Psoas muscle (tissue), 8 donors: ENCODE measurements around the gene TIAL1. TPM values are rescaled to one million over a fixed set of nuclear protein-coding genes. Genes with fewer than 3 reads are reported as not detected.

Experiments
- ATAC-seq, 4 donors: fragments of 200-7000 bp; cut with Tn5 transposase; one replicate each; pipeline ENCODE4 v1.9.1; 2020; ENCODE audit warnings: moderate library complexity in 3 of 4, mild to moderate bottlenecking in 2 of 4
- DNase-seq, 2 donors: peaks; one replicate each; pipeline ENCODE4 v3.0.0-alpha.2; 2020
- H3K27ac ChIP-seq: fragments of 200-600 bp; one replicate; pipeline ENCODE4 v1.8.0; 2022
- H3K27me3 ChIP-seq, 3 donors: fragments of 200-600 bp in 1 of 3; one replicate each; pipeline versions ENCODE4 v1.6.1 to v1.8.0; 2013 to 2022; ENCODE audit warnings: low read length in 2 of 3, mild to moderate bottlenecking in 2 of 3, moderate library complexity in 1 of 3; ENCODE audit not compliant: insufficient read depth in 3 of 3
- H3K36me3 ChIP-seq, 2 donors: fragments of 200-600 bp in 1 of 2; one replicate each; pipeline versions ENCODE4 v1.6.1 to v1.8.0; 2013 to 2022; ENCODE audit warnings: low read depth in 1 of 2, mild to moderate bottlenecking in 1 of 2, moderate library complexity in 1 of 2; ENCODE audit not compliant: insufficient read depth in 1 of 2
- H3K4me1 ChIP-seq: fragments of 200-600 bp; one replicate; pipeline ENCODE4 v1.8.0; 2022
- H3K4me3 ChIP-seq: fragments of 200-600 bp; one replicate; pipeline ENCODE4 v1.8.0; 2022; ENCODE audit warnings: mild to moderate bottlenecking
- H3K9me3 ChIP-seq: fragments of 200-600 bp; one replicate; pipeline ENCODE4 v1.8.0; 2022
- CTCF ChIP-seq: fragments of 200-600 bp; IDR thresholded peaks from one replicate; pipeline ENCODE4 v1.8.0; 2022; ENCODE audit warnings: antibody characterized with exemption
- WGBS, 3 donors: extraction: QIAGEN DNeasy Blood & Tissue Kit; methylation state at CpG; one replicate each; pipeline versions ENCODE4 v1.1.6 to v1.1.7; 2013; 5-methylcytosine and 5-hydroxymethylcytosine counted together
- intact Hi-C, 2 donors: fragments of 100-400 bp; cut with DNase I; formaldehyde crosslinking; loops; one replicate each; pipeline versions ENCODE4 v1.11.0 to v1.14.2; 2022
- polyA plus RNA-seq, 3 donors: library from polyadenylated mRNA; stranded (reverse); fragments of 200-250 nt; gene quantifications; one replicate each; pipeline ENCODE4 v1.2.3, GENCODE V29; 2013
- total RNA-seq, 4 donors: library from RNA; stranded (reverse); fragmentation: NEBNext Ultra II Directional in 2 of 4; extraction: Animal tissue kit (Norgen Biotek cat#: 25700) in 2 of 4; gene quantifications; one replicate each; pipeline versions ENCODE4 v1.2.1 to v1.2.4, GENCODE V29; 2021 to 2023
- donor health status: healthy with polysubstance abuse.
- donor health status: DM: no; HTN: no; CAD: no; lungs with moderate emphysema.
- donor health status: Bipolar disorder and iron deficiency.
- donor health status: healthy.
- donor health status: DM: yes; HTN: yes; CAD: no.
- donor health status: DM: no; HTN: no; CAD: no.
- donor health status: DM: no; HTN: no; CAD: no.
- donor health status: DM: yes; HTN: yes; CAD: no.

Gene TIAL1
- total and polyA plus RNA-seq, 7 donors = 38.2 to 106 (median 79.3) TPM

- no peak for ATAC-seq
- Histone ChIP-seq H3K9me3 (no peaks in the 10 kb centered on the region), H3K4me1 (no peaks in the 10 kb centered on the region)
Observed at GRCh38 chr10:119549247-119549999, 47.3 kb downstream of the TIAL1 start.

DNA sequence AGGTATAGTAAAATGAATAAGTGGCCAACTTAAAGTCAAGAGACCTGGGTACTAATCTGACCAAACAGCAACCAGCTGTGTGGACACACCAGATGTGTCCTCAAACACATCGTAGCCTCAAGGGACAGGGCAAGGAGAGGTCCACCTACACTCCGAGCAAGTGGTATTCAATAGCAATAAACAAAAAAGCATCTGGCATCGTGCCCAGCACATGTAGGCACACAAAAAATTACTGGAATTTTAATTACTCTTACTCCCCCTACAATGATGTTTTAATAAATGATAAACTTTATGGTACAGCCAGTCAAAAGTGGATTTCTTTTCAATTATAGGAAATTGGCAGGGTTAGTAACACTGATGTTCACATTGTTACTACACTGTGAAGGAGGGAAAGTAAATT, 50.8 kb downstream of the TIAL1 start:
- Histone ChIP-seq H3K4me3 (no peak overlapping the region), H3K36me3 (no peaks in the 10 kb centered on the region), H3K9me3 (no peaks in the 10 kb centered on the region), H3K27me3 (peaks cover 0 to 11% (median 3%) of the 10 kb centered on the region in 3 donors), H3K4me1 (no peaks in the 10 kb centered on the region), H3K27ac (no peak overlapping the region)
- ATAC-seq = no peak
- no peak for TF ChIP-seq CTCF
- intact Hi-C loops = no loop called here
- no peak for DNase-seq
- 53 to 62% (median 54%) methylated on average over 3 of the region's 3 CpGs for WGBS, 3 donors

More at GRCh38 chr10:119549247-119549999, 47.3 kb downstream of the TIAL1 start:
- 50 to 56% (median 50%) methylated on average over 2 of the region's 2 CpGs for WGBS, 3 donors
- no peak overlapping the region for H3K27ac ChIP-seq
- H3K27me3 ChIP-seq = no peaks in the 10 kb centered on the region
- intact Hi-C loops = no loop called here
- DNase-seq = no peak
- H3K4me3 ChIP-seq = no peak overlapping the region
- no peak for TF ChIP-seq CTCF
- no peaks in the 10 kb centered on the region for H3K36me3 ChIP-seq

DNA sequence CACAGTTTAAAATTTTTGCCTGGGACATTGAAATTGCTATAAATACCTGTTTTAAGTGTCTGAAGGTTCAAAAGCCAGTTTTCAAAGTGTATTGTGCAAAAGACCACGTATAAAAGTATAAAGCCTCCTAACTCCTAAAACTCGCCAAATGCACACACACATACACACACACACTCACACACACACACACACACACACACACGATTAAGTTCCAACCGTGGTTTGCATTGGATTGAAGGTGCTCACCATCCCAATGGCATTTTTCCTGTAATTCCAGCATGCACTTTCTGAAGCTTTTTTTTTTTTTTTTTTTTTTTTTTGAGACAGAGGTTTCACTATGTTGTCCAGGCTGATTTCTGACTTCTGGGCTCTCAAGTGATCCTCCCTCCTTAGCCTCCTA, 51.5 kb downstream of the TIAL1 start:
- TF ChIP-seq CTCF = no peak
- 55 to 75% (median 59%) methylated on average over 4 of the region's 4 CpGs for WGBS, 3 donors
- no peak for DNase-seq
- Histone ChIP-seq H3K27me3 (peaks cover 0 to 11% (median 3%) of the 10 kb centered on the region in 3 donors), H3K27ac (no peak overlapping the region), H3K36me3 (no peaks in the 10 kb centered on the region), H3K4me3 (no peak overlapping the region), H3K4me1 (no peaks in the 10 kb centered on the region), H3K9me3 (no peaks in the 10 kb centered on the region)
- intact Hi-C loops = no loop called here
- ATAC-seq = no peak

DNA sequence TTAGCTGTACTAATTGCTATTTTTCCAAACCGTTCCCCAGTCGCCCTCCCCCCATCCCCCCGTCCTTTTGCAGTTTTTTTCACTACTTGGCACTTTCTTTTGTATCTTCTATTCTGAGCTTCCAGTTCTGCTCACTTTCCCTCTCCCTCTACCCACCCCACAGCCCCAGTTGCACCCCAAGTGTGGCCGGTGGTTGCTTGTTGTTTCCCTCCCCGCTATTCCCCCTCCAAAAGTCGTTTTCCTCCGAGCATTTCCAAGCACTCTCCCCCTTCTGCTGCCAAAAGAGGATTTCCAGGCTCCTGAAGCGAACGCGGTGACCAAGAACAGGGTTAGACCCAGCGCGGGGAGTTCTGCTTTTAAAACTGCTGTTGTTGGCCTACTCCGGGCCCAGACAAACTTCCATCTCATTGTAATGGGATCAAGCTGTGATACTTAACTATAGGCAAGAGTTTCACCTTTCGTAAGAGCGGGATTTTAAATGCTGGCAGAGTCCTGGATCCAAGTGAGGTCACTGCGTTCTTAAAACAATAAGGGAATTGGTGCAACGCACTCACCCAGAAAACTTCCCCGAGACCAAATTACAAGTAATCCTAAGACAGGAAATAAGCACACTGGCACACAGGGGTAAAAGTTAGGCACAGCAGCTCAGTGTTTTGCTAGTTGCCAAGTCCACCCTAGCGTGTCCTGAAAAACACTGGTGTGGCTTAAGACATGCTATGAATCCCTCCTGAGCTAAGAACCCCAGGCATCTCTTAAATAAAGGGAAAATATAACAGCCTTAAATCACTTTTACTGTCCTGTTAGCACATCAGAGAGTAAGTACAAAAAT, 52.7 kb downstream of the TIAL1 start:
- Histone ChIP-seq H3K27me3 (peaks cover 0 to 11% (median 4%) of the 10 kb centered on the region in 3 donors), H3K36me3 (no peaks in the 10 kb centered on the region), H3K9me3 (no peaks in the 10 kb centered on the region), H3K27ac (no peak overlapping the region), H3K4me1 (no peaks in the 10 kb centered on the region), H3K4me3 (peak overlapping the region; percentile 82)
- no peak for DNase-seq
- no peak for TF ChIP-seq CTCF
- no peak for ATAC-seq
- intact Hi-C loops = loop anchor here in 1 of 2 donors (5.0 kb wide), 1 partner anchor 347 kb away; no protein-coding TSS in a partner anchor
- 44 to 63% (median 51%) methylated on average over 19 of the region's 19 CpGs for WGBS, 3 donors
